ENCODE results near the gene LHPP.

DNA sequence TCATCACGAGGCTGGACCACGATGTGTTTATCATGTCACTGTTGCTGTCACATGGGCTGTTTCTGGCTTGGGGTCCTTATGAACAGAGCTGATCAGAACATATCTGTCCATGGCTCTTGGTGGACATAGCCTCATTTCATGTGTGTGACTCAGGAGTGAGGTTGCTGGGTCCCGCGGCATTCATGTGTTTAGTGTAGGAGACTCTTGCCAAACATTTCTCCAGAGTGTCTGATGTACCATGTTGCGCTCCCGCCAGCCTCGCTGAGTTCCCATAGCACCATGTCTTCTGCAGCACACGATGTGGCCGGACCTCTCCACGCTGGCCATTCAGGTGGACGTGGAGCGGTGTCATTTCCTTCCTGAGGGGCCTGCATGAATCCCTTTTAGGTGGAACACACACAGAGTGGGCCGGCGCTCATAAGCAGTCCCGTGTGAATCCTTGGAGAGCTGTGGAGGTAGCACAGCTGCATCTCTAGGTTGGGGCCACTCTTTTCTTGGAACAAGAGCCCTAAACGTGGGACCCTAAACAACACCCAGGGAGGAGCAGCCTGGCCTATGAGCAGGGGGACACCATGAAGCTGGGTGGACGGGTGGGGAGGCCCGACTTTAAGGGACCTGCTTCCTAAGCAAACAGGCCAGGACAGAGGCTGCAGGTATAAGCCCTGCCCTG, 134.6 kb downstream of the LHPP start:
- TF ChIP-seq SUZ12 (IDR thresholded peaks at IDR 0.05; ENCODE audit: extremely low read depth, insufficient read depth, insufficient read length) (no peak), ZNF274 (IDR thresholded peaks at IDR 0.05; ENCODE audit: low read depth, low read length) (no peak), YY1 (IDR thresholded peaks at IDR 0.05; ENCODE audit: insufficient read depth, insufficient read length) (no peak)
